ENCODE measurements around the gene PIP4P1. TPM values are rescaled to one million over a fixed set of nuclear protein-coding genes. Genes with fewer than 3 reads are reported as not detected.

PIP4P1 gene
- total and polyA plus RNA-seq, 8 donors: 2.0 to 30.5 (median 22.4) TPM

DNA sequence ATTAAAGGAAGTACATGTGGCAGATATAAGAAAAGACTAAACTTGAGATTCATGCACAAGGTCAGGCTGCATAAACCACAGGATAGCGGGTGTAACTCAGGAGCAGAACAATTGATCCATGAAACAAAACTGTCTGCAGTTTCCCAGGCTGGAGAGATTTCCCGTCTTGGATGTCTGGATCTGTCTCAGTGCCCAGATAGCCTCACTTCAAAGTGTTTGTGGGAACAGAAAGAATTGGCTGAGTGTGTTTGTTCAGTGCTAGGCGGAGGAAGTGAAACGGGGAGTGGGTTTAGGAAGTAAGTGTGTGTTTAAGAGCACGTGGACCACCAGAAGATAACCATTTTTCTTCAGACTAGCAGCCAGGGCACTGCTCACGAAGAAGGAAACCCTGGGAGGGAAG is 42.7 kb upstream of the PIP4P1 start:
- Histone ChIP-seq H3K9me3 (no peaks in the 10 kb centered on the region), H3K4me3 (no peak overlapping the region), H3K4me1 (no peaks in the 10 kb centered on the region), H3K36me3 (no peaks in the 10 kb centered on the region), H3K27ac (no peak overlapping the region), H3K27me3 (no peaks in the 10 kb centered on the region)
- intact Hi-C loops (cut with DNase I; ENCODE audit: low total_unique reads): no loop called here
- DNase-seq: peak in 1 of 2 donors; percentile 16
- 20 to 45% (median 30%) methylated on average over 6 of the region's 6 CpGs for WGBS, 5 donors
- no peak for TF ChIP-seq POLR2A (IDR thresholded peaks at IDR 0.05)
- no peak for TF ChIP-seq POLR2AphosphoS5 (IDR thresholded peaks at IDR 0.05)
- TF ChIP-seq EP300 (IDR thresholded peaks at IDR 0.05): no peak
- TF ChIP-seq, protein P1, sequence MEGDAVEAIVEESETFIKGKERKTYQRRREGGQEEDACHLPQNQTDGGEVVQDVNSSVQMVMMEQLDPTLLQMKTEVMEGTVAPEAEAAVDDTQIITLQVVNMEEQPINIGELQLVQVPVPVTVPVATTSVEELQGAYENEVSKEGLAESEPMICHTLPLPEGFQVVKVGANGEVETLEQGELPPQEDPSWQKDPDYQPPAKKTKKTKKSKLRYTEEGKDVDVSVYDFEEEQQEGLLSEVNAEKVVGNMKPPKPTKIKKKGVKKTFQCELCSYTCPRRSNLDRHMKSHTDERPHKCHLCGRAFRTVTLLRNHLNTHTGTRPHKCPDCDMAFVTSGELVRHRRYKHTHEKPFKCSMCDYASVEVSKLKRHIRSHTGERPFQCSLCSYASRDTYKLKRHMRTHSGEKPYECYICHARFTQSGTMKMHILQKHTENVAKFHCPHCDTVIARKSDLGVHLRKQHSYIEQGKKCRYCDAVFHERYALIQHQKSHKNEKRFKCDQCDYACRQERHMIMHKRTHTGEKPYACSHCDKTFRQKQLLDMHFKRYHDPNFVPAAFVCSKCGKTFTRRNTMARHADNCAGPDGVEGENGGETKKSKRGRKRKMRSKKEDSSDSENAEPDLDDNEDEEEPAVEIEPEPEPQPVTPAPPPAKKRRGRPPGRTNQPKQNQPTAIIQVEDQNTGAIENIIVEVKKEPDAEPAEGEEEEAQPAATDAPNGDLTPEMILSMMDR (IDR thresholded peaks at IDR 0.05): no peak

- no peaks in the 10 kb centered on the region for H3K9me3 ChIP-seq
- H3K27me3 ChIP-seq: no peaks in the 10 kb centered on the region
- H3K27ac ChIP-seq: no peak overlapping the region
- intact Hi-C loops (cut with DNase I; ENCODE audit: low total_unique reads): no loop called here
- no peak overlapping the region for H3K4me3 ChIP-seq
- H3K36me3 ChIP-seq: no peaks in the 10 kb centered on the region
- no peaks in the 10 kb centered on the region for H3K4me1 ChIP-seq
- 95 to 100% (median 97%) methylated on average over 2 of the region's 2 CpGs for whole genome bisulfite sequencing, 5 donors
- DNase-seq: no peak
- no peak for TF ChIP-seq POLR2A (IDR thresholded peaks at IDR 0.05)
- TF ChIP-seq, protein P1 (IDR thresholded peaks at IDR 0.05): no peak
- TF ChIP-seq POLR2AphosphoS5 (IDR thresholded peaks at IDR 0.05): no peak
These were observed 40.1 kb upstream of the PIP4P1 start for GRCh38 chr14:20501346-20501745.

- WGBS, 5 donors: 85 to 94% (median 90%) methylated on average over 5 of the region's 5 CpGs
- Histone ChIP-seq H3K9me3 (no peaks in the 10 kb centered on the region), H3K27ac (no peak overlapping the region), H3K4me3 (no peak overlapping the region), H3K27me3 (no peaks in the 10 kb centered on the region), H3K36me3 (no peaks in the 10 kb centered on the region), H3K4me1 (no peaks in the 10 kb centered on the region)
- no peak for DNase-seq
- intact Hi-C loops (cut with DNase I; ENCODE audit: low total_unique reads): no loop called here
- TF ChIP-seq POLR2A (IDR thresholded peaks at IDR 0.05) (no peak), POLR2AphosphoS5 (IDR thresholded peaks at IDR 0.05) (no peak), EP300 (IDR thresholded peaks at IDR 0.05) (no peak)
- TF ChIP-seq, protein P1 (IDR thresholded peaks at IDR 0.05): no peak
These were observed 38.6 kb upstream of the PIP4P1 start for GRCh38 chr14:20499881-20500280.

GRCh38 chr14:20499108-20499507 is 37.9 kb upstream of the PIP4P1 start:
- Histone ChIP-seq H3K36me3 (no peaks in the 10 kb centered on the region), H3K9me3 (no peaks in the 10 kb centered on the region), H3K27me3 (no peaks in the 10 kb centered on the region), H3K4me3 (no peak overlapping the region), H3K4me1 (no peaks in the 10 kb centered on the region), H3K27ac (no peak overlapping the region)
- intact Hi-C loops (cut with DNase I; ENCODE audit: low total_unique reads): no loop called here
- no peak for DNase-seq
- whole genome bisulfite sequencing, 5 donors: 59 to 71% (median 65%) methylated on average over 4 of the region's 4 CpGs
- TF ChIP-seq POLR2AphosphoS5 (IDR thresholded peaks at IDR 0.05) (no peak), POLR2A (IDR thresholded peaks at IDR 0.05) (no peak), EP300 (IDR thresholded peaks at IDR 0.05) (no peak)
- TF ChIP-seq, protein P1 (IDR thresholded peaks at IDR 0.05): no peak

All from stomach (tissue), 9 donors.